HG02870 (cell line): ENCODE data around the gene SMIM36.
A peak's percentile ranks its signal among the peaks of the same experiment; 100 is the strongest.
"Not testable (repeated sequence)": the region's sequence is repeated elsewhere in the genome, so short reads cannot be mapped to it uniquely, and the experiment has no call there.

ENCODE experiments used
- ATAC-seq: cut with Tn5 transposase; IDR thresholded peaks from one replicate; pipeline ENCODE4 v1.9.1; 2021; ENCODE audit warnings: mild to moderate bottlenecking, moderate library complexity; ENCODE audit not compliant: unreplicated experiment

SMIM36 gene

DNA sequence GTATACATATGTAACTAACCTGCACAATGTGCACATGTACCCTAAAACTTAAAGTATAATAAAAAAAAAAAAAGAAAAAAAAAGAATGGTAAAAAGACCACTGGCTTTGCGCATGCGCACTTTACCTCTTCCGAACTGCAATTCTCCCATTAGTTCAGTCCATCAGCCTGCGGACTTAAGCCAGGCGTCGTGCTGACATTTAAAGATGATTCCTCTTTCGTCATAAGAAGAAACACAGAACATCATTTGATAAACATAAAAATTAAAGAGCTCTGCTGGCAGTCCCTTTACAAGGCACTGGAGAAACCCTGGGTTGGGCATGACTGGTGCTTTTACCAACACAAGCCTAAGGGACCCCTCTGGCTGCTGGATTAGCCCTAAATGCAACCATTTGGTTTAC is 3.6 kb downstream of the SMIM36 start:
- not testable (repeated sequence) for ATAC-seq

DNA sequence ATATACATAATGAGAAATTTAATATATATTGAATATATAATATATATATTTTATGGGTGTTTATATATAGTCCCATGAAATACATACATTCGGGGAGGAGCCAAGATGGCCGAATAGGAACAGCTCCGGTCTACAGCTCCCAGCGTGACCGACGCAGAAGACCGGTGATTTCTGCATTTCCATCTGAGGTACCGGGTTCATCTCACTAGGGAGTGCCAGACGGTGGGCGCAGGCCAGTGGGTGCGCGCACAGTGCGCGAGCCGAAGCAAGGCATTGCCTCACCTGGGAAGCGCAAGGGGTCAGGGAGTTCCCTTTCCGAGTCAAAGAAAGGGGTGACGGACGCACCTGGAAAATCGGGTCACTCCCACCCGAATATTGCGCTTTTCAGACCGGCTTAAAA is 9.6 kb downstream of the SMIM36 start:
- ATAC-seq, result not testable (repeated sequence)

GRCh38 chr17:55500103-55500502 is 11.1 kb downstream of the SMIM36 start:
- ATAC-seq, result no peak

GRCh38 chr17:55496094-55496881 is 15.0 kb downstream of the SMIM36 start:
- ATAC-seq, result no peak

DNA sequence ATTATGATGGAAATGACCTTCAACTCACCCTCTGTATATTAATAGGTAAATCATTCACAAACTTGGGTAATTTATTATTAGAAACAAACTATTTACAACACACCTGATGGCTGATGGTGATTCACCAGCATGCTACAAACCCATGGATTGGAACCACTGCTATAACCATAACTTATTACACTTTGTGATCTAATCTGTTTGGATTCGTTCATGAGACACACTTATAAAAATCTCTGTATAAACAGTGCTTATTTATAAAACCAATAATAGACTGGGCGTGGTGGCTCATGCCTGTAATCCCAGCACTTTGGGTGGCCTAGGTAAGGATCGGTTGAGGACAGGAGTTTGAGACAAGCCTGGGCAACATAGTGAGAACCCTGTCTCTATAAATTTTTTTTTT is 16.0 kb downstream of the SMIM36 start:
- ATAC-seq, result no peak

DNA sequence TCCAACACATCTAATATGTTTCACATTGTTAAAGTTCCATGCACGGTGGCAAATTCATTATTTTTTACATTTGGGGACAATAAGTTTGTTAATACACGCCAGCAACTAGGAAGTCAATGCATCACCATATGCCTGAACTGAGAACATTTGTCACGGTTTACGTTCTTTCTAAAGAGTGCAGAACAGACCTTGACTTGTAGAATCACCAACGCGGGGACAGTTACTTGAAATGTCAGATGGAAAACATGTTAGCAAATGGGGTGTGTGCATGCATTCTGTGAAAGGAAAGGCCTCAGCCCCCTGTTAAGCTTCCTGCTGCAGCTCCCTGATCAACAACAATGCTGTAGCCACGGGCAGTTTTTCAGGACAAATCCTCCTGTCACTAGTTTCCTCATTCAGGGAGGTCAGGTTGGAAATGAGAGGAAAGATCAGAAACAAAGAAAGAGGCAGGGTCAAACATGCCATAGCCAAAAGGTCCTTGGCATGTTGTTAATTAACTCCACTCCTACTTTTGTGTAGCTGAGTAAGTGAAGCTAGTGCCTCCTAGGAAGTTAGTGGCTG is 18.4 kb downstream of the SMIM36 start:
- ATAC-seq, result no peak

- ATAC-seq, result no peak
Observed at GRCh38 chr17:55490376-55490775, 20.9 kb downstream of the SMIM36 start.

- ATAC-seq, result no peak
Observed at GRCh38 chr17:55487695-55488432, 23.4 kb downstream of the SMIM36 start.

DNA sequence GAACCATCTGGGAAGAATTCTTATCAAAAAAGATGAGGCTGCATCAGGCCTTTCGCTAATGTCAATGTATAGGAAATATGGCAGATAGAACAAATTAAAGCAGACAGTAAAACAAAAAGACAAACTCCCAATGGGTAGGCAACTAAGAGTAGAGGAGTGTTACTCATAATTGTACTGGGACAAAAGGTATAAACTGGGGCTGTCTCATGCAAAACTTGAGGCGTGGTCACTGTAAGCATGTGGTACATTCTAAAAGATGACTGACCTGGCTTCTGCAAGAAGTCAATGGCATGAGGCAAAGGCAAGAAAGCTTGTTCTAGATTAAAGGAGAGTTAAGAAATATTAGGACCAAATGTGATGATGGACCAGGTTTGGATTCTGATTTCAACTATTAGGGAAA is 26.7 kb downstream of the SMIM36 start:
- no peak for ATAC-seq

DNA sequence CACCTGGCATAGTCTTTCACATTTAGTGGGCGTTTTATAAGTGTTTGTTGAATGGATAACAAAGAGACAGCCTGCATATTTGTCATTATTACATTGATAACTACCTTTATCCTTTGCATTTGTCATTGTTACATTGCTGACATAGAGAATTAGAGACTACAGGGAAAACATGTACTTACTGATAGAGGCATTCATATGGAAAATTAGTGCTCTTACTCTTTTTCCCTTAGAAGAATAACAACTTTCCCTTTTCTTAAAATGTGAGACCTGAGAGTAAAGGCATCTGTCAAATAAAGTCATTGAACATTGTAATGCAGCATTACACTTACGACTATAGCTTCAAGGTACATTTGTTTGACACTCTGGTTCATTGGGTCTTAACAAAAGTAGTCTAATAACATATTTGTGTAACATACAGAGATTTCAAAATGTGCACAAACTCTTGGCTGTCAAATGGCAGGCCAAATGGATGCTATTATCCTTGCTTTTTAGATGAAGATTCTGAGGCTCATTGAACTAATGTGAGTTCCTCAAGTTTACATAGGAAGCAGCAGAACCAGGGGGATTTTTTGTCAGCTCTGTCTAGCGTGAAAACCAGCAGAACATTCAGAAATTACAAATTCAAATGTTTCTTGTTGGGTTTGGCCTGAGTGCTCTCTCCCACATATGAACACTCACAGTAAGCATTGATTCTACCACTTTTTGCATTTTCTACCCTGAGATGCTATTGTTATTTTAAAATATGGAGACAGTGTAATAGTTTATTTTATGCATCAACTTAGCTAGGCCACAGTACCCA is 28.5 kb downstream of the SMIM36 start:
- no peak for ATAC-seq

GRCh38 chr17:55480631-55481315 is 30.5 kb downstream of the SMIM36 start:
- no peak for ATAC-seq

GRCh38 chr17:55479903-55480302 is 31.3 kb downstream of the SMIM36 start:
- no peak for ATAC-seq

DNA sequence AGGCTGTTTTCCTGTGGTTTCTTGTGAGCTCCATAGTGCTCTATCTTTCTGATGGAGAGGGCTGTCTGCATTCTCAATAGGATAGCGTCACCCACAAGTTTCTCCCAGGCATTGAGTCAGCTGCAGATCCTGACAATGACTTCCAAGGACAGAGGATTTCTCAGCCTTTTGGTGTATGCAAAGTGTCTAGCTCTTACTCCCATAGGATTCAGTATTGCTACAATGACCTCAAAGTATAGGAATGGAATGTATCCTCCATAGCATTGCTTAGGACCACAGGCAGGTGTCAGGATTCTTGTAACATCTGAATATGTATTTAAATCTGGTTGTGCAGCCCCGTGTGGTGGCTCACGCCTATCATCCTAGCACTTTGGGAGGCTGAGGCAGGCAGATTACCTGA is 32.3 kb downstream of the SMIM36 start:
- no peak for ATAC-seq

GRCh38 chr17:55466671-55467070 is 44.6 kb downstream of the SMIM36 start:
- ATAC-seq, result no peak

GRCh38 chr17:55465771-55466170 is 45.5 kb downstream of the SMIM36 start:
- ATAC-seq, result not testable (repeated sequence)

DNA sequence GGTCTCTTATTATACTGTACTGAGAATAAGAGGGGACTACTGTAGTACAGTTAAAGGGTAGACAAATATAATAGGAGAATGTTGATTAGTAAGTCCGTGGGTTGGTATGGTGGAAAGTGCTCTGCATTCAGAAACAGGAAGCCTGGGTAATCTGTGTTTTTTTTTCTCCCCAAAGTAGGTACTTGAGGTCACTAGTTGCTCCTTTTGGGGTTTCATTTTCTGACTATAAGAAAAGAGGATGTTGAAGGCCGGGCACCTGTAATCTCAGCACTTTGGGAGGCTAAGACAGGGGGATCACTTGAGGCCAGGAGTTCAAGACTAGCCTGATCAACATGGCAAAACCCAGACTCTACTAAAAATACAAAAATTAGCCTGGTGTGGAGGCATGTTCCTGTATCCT is 47.7 kb downstream of the SMIM36 start:
- ATAC-seq, result peak; percentile 72

DNA sequence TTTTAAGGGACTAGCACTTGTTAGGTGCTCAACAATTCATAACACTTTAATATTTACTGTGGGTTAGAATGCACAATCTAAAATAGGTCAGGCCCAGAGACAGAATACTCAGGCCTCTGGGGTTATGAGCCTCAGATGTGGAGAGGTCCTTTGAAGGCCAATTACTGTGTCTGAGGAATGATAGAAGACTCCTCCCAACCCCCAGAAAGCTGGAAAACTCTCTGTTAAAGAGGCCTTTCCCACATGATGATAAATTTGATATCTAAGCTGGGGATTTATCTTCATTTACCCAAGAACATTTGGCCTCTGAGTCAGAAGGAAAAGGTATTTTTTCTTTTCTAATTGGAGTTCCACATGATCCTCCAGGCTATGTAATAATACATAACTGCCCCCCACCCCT is 48.5 kb downstream of the SMIM36 start:
- no peak for ATAC-seq

DNA sequence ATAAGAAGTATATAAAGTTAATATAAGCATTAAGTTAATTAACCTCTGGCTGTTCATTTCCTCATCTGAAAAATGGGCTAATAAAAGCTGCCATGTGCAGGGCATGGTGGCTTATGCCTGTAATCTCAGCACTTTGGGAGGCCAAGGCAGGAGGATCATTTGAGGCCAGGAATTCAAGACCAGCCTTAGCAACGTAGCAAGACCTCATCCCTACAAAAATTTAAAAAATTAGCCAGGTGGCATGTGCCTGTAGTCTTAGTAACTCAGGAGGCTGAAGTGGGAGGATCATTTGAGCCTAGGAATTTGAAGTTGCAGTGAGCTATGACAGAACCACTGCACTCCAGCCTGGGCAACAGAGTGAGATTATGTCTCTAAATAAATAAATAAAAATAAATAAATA is 49.0 kb downstream of the SMIM36 start:
- no peak for ATAC-seq

DNA sequence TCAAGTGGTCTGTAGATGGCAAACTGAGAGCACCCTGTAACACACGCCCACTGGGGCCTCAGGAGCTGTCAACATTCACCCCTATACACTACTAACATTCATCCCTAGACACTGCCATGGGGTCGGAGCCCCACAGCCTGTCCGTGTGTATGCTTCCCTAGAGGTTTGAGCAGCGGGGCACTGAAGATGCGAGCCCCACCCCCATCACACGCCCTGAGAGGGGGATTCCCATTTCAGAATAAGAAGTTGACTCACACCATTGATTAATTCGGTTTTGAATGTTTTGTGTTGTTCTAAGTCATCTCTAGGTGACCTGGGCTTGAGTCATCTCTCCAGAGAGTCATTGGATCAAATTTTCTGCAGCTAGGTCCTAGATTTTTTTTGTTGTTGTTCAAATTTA is 52.3 kb downstream of the SMIM36 start:
- ATAC-seq, result peak; percentile 48

DNA sequence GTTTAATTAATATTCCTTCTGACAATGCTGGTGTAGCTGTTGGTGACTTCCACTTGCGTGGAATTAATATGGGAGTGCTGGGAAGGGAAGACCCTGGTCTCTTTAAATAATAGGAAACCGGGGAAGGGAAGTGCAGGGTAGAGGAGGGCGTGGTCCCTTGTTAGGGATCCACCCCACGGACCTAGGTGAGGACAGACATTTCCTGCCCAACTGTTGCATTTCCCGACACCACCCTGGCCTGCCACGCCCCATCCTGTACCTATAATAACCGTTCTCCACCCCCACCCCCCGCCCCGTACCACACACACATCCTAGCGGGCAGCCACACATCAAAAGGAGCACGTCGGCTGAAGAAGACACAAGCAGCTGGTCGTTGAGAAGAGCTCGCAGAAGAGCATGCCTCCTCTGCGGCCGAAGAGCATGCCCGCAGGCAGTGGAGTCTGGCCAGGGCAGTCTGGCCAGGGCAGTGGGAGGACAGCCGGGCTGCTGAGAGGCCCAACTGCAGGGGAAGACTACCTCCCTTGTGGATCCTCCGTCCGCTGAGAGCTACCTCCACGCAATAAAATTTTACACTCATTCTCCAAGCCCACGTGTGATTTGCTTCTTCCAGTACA is 52.9 kb downstream of the SMIM36 start:
- ATAC-seq, result no peak
